Vagina (tissue), 2 donors: ENCODE results near the gene GDF9.

Experiments
- POLR2A ChIP-seq, 2 donors: fragments of 450-650 bp; IDR thresholded peaks; one replicate each; pipeline ENCODE4 v1.6.1; 2017; ENCODE audit warnings: antibody characterized with exemption in 2 of 2, mild to moderate bottlenecking in 2 of 2, moderate library complexity in 2 of 2
- POLR2AphosphoS5 ChIP-seq, 2 donors: sonication (generic); formaldehyde crosslinking; IDR thresholded peaks; one replicate each; pipeline ENCODE4 v1.9.0; 2017; ENCODE audit warnings: antibody characterized with exemption in 2 of 2, mild to moderate bottlenecking in 2 of 2, low read depth in 1 of 2; ENCODE audit not compliant: insufficient read depth in 1 of 2
- TF ChIP-seq, protein P1 (sequence below), 3 experiments: fragments of 450-650 bp in 2 of 3; fragments of 200-600 bp in 1 of 3; sonication (generic) in 1 of 3; IDR thresholded peaks; one replicate each; pipeline ENCODE4 v1.5.1; 2017 to 2019; ENCODE audit warnings: antibody characterized with exemption in 3 of 3, mild to moderate bottlenecking in 2 of 3, moderate library complexity in 2 of 3

DNA sequence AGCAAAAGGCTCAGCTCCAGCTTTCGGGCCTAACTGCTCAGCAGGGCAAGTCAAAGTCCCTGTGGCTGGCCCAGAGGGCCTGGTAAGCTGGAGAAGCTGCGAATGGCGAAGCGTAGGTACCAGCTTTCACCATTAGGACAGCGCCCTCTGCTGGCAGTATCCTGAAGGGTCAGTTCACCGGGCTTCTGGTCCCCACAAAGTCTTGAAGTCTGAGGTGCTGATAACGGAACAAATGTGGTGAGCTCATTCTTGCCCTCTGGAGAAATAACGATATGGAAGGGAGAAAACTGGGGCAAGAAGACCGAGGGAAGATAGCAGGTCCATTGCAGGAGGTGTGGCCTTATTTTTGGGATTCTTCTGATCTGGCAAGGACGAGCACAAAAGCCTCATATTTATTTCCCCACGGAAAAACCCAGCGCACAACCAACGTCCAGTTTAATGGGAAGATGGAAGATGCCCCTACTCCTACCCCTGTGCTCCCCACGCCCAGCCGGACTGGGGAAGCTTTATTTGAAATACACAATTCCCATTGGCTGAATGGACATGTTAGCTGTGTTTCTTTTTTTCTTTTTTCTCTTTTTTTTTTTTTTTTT lies 46.0 kb downstream of the GDF9 start:
- TF ChIP-seq, protein P1, sequence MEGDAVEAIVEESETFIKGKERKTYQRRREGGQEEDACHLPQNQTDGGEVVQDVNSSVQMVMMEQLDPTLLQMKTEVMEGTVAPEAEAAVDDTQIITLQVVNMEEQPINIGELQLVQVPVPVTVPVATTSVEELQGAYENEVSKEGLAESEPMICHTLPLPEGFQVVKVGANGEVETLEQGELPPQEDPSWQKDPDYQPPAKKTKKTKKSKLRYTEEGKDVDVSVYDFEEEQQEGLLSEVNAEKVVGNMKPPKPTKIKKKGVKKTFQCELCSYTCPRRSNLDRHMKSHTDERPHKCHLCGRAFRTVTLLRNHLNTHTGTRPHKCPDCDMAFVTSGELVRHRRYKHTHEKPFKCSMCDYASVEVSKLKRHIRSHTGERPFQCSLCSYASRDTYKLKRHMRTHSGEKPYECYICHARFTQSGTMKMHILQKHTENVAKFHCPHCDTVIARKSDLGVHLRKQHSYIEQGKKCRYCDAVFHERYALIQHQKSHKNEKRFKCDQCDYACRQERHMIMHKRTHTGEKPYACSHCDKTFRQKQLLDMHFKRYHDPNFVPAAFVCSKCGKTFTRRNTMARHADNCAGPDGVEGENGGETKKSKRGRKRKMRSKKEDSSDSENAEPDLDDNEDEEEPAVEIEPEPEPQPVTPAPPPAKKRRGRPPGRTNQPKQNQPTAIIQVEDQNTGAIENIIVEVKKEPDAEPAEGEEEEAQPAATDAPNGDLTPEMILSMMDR (IDR thresholded peaks at IDR 0.05), result peak; percentile 88 to 93 (median 92)
- TF ChIP-seq POLR2AphosphoS5 (IDR thresholded peaks at IDR 0.05; ENCODE audit: insufficient read depth in 1 of 2, low read depth in 1 of 2) (no peak), POLR2A (IDR thresholded peaks at IDR 0.05) (no peak)
